Adrenal gland (tissue), 12 donors: ENCODE measurements around the gene SRGAP1. TPM values are rescaled to one million over a fixed set of nuclear protein-coding genes. Genes with fewer than 3 reads are reported as not detected.

Experiments
- DNase-seq, 7 donors: peaks; one replicate each; pipeline ENCODE4 v3.0.0-alpha.2; 2019 to 2020
- H3K27ac ChIP-seq, 5 donors: fragments of 200-600 bp; sonication (generic) in 4 of 5; 1 replicate in 3 of 5; 2 replicates in 2 of 5; pipeline versions ENCODE4 v1.5.1 to v1.8.0; 2016 to 2020; ENCODE audit warnings: mild to moderate bottlenecking in 1 of 5
- H3K27me3 ChIP-seq: fragments of 200-600 bp; 2 replicates; pipeline ENCODE4 v1.8.0; 2021
- H3K36me3 ChIP-seq, 2 donors: fragments of 200-600 bp; replicated peaks in 1 of 2; 1 replicate in 1 of 2; 2 replicates in 1 of 2; pipeline versions ENCODE4 v1.5.1 to v1.8.0; 2018 to 2022
- H3K4me1 ChIP-seq, 2 donors: fragments of 200-600 bp; replicated peaks in 1 of 2; 1 replicate in 1 of 2; 2 replicates in 1 of 2; pipeline versions ENCODE4 v1.5.1 to v1.8.0; 2018 to 2021
- H3K4me3 ChIP-seq, 4 donors: fragments of 200-600 bp; sonication (generic) in 3 of 4; one replicate each; pipeline ENCODE4 v1.5.1; 2016 to 2018
- H3K9me3 ChIP-seq, 3 donors: fragments of 200-600 bp; sonication (generic) in 1 of 3; replicated peaks in 1 of 3; 1 replicate in 2 of 3; 2 replicates in 1 of 3; pipeline versions ENCODE4 v1.5.1 to v1.8.0; 2016 to 2021
- CTCF ChIP-seq, 6 experiments: fragments of 450-650 bp in 4 of 6; fragments of 200-600 bp in 2 of 6; sonication (generic) in 1 of 6; IDR thresholded peaks; 1 replicate in 5 of 6; 2 replicates in 1 of 6; pipeline versions ENCODE4 v1.5.1 to v1.8.0; 2016 to 2021; ENCODE audit warnings: antibody characterized with exemption in 6 of 6, mild to moderate bottlenecking in 2 of 6, moderate library complexity in 1 of 6
- POLR2A ChIP-seq, 2 donors: fragments of 450-650 bp; IDR thresholded peaks; one replicate each; pipeline ENCODE4 v1.6.1; 2017; ENCODE audit warnings: antibody characterized with exemption in 2 of 2, mild to moderate bottlenecking in 2 of 2, moderate library complexity in 1 of 2
- WGBS, 4 donors: extraction: QIAGEN DNeasy Blood & Tissue Kit in 2 of 4; methylation state at CpG; one replicate each; pipeline versions ENCODE4 v1.1.5 to v1.1.7; 2013 to 2017; 5-methylcytosine and 5-hydroxymethylcytosine counted together
- intact Hi-C, 2 donors: fragments of 100-400 bp; cut with DNase I; formaldehyde crosslinking; loops; one replicate each; pipeline versions ENCODE4 v1.14.1 to v1.15.0; 2022 to 2023
- polyA plus RNA-seq, 3 donors: library from polyadenylated mRNA; stranded (reverse); fragments of 200-250 nt in 2 of 3; fragments of 350-450 nt in 1 of 3; fragmentation: Illumina TruSeq in 1 of 3; extraction: RNeasy Lipid Tissue Mini Kit (QIAGEN cat#74804) in 1 of 3; gene quantifications; one replicate each; pipeline ENCODE4 v1.2.3, GENCODE V29; 2013 to 2014
- total RNA-seq, 9 donors: library from RNA; depleted of rRNA in 4 of 9; stranded (reverse); fragments of >200 nt in 4 of 9; fragments of 120-200 nt in 1 of 9; fragmentation: NEBNext Ultra II Directional in 1 of 9; extraction: Animal tissue kit (Norgen Biotek cat#: 25700) in 1 of 9; gene quantifications; one replicate each; pipeline versions ENCODE4 v1.1.0 to v1.2.4, GENCODE V29; 2013 to 2023
- donor health status: healthy with polysubstance abuse.
- donor health status: Bipolar disorder and iron deficiency.
- donor health status: DM: yes; HTN: yes; CAD: no.
- donor health status: DM: no; HTN: no; CAD: no.
- donor health status: DM: no; HTN: no; CAD: no.
- donor health status: DM: yes; HTN: yes; CAD: no.

SRGAP1 gene
- total and polyA plus RNA-seq, 12 donors: 2.4 to 35.6 (median 9.8) TPM

- TF ChIP-seq POLR2A (IDR thresholded peaks at IDR 0.05): no peak
- no peak overlapping the region for H3K4me3 ChIP-seq
- peaks cover 13 to 22% of the 10 kb centered on the region in 2 donors for H3K4me1 ChIP-seq
- no peaks in the 10 kb centered on the region for H3K27me3 ChIP-seq
- no peaks in the 10 kb centered on the region for H3K9me3 ChIP-seq
- intact Hi-C loops: no loop called here
- no peak overlapping the region for H3K27ac ChIP-seq
- H3K36me3 ChIP-seq: no peaks in the 10 kb centered on the region
- 81 to 95% (median 92%) methylated on average over 1 of the region's 1 CpG for WGBS, 4 donors
- DNase-seq: no peak
These were observed 78.0 kb downstream of the SRGAP1 start for GRCh38 chr12:63922474-63922873.

- TF ChIP-seq POLR2A (IDR thresholded peaks at IDR 0.05): no peak
- no peak for TF ChIP-seq CTCF (IDR thresholded peaks at IDR 0.05)
- Histone ChIP-seq H3K9me3 (no peaks in the 10 kb centered on the region), H3K4me3 (no peak overlapping the region), H3K4me1 (peaks cover 0 to 2% of the 10 kb centered on the region in 2 donors), H3K27me3 (no peaks in the 10 kb centered on the region), H3K27ac (no peak overlapping the region), H3K36me3 (no peaks in the 10 kb centered on the region)
- intact Hi-C loops: no loop called here
- DNase-seq: no peak
- 0 to 93% (median 53%) methylated on average over 1 of the region's 1 CpG for WGBS, 4 donors
These were observed 80.3 kb downstream of the SRGAP1 start for GRCh38 chr12:63924781-63925180.

GRCh38 chr12:63927511-63927910, 83.0 kb downstream of the SRGAP1 start:
- H3K27ac ChIP-seq: no peak overlapping the region
- no peak for DNase-seq
- TF ChIP-seq CTCF (IDR thresholded peaks at IDR 0.05) (no peak), POLR2A (IDR thresholded peaks at IDR 0.05) (no peak)
- WGBS, 4 donors: 95 to 100% (median 99%) methylated on average over 2 of the region's 2 CpGs
- H3K36me3 ChIP-seq: no peaks in the 10 kb centered on the region
- peaks cover 0 to 5% of the 10 kb centered on the region in 2 donors for H3K4me1 ChIP-seq
- H3K4me3 ChIP-seq: no peak overlapping the region
- H3K9me3 ChIP-seq: no peaks in the 10 kb centered on the region
- H3K27me3 ChIP-seq: no peaks in the 10 kb centered on the region
- intact Hi-C loops: no loop called here

GRCh38 chr12:63928305-63928704, 83.8 kb downstream of the SRGAP1 start:
- Histone ChIP-seq H3K9me3 (no peaks in the 10 kb centered on the region), H3K36me3 (no peaks in the 10 kb centered on the region), H3K27me3 (no peaks in the 10 kb centered on the region), H3K4me1 (peaks cover 0 to 5% of the 10 kb centered on the region in 2 donors), H3K4me3 (no peak overlapping the region), H3K27ac (no peak overlapping the region)
- no peak for DNase-seq
- TF ChIP-seq POLR2A (IDR thresholded peaks at IDR 0.05): no peak
- TF ChIP-seq CTCF (IDR thresholded peaks at IDR 0.05): no peak
- WGBS, 4 donors: 81 to 93% (median 86%) methylated on average over 2 of the region's 2 CpGs
- intact Hi-C loops: no loop called here

- no peaks in the 10 kb centered on the region for H3K36me3 ChIP-seq
- DNase-seq: no peak
- no peaks in the 10 kb centered on the region for H3K27me3 ChIP-seq
- H3K27ac ChIP-seq: no peak overlapping the region
- 79 to 86% (median 80%) methylated on average over 3 of the region's 3 CpGs for WGBS, 4 donors
- intact Hi-C loops: no loop called here
- no peak for TF ChIP-seq POLR2A (IDR thresholded peaks at IDR 0.05)
- TF ChIP-seq CTCF (IDR thresholded peaks at IDR 0.05): no peak
- no peaks in the 10 kb centered on the region for H3K9me3 ChIP-seq
- H3K4me1 ChIP-seq: peaks cover 0 to 5% of the 10 kb centered on the region in 2 donors
- H3K4me3 ChIP-seq: no peak overlapping the region
These were observed 84.9 kb downstream of the SRGAP1 start for GRCh38 chr12:63929426-63929825.
